IMR-90 (cell line): ENCODE data around the gene SLC23A2. TPM values are rescaled to one million over a fixed set of nuclear protein-coding genes. Genes with fewer than 3 reads are reported as not detected.

Experiments
- ATAC-seq: fragments of 200-7000 bp; cut with Tn5 transposase; 2 replicates; pipeline ENCODE4 v1.9.1; 2020; ENCODE audit warnings: low read depth, mild to moderate bottlenecking, moderate library complexity
- BruUV-seq: library from RNA; stranded (reverse); fragments of 400-500 nt; replicated peaks from 2 replicates; lab custom pipeline; 2021; lab: Mats Ljungman, UMichigan
- CTCF ChIA-PET: fragments of 300-600 bp; formaldehyde crosslinking; extraction: SDS; loops from one replicate; lab custom pipeline; 2021; ENCODE audit warnings: antibody characterized with exemption; lab: Yijun Ruan, JAX
- POLR2A ChIA-PET: fragments of 300-600 bp; sonication (Branson Sonifier 250); formaldehyde crosslinking; loops from one replicate; lab custom pipeline; 2022; ENCODE audit warnings: antibody characterized with exemption; ENCODE audit not compliant: unreplicated experiment; lab: Charles Lee
- DNase-seq: peaks from one replicate; pipeline ENCODE4 v3.0.0; 2013
- H2AFZ ChIP-seq: replicated peaks from 2 replicates; pipeline ENCODE3; 2013; ENCODE audit warnings: low read length, mild to moderate bottlenecking; ENCODE audit not compliant: poor library complexity
- H2AK5ac ChIP-seq: 2 replicates; pipeline ENCODE4 v1.6.1; 2013; ENCODE audit warnings: low read depth, low read length, inconsistent platforms
- H2AK9ac ChIP-seq: replicated peaks from 2 replicates; pipeline ENCODE3; 2013; ENCODE audit warnings: mild to moderate bottlenecking, low read depth, low read length, moderate library complexity; ENCODE audit not compliant: poor library complexity
- H2BK120ac ChIP-seq: 2 replicates; pipeline ENCODE4 v1.6.1; 2013; ENCODE audit warnings: low read depth, low read length, inconsistent platforms
- H2BK15ac ChIP-seq: 3 replicates; pipeline ENCODE4 v1.6.1; 2013; ENCODE audit warnings: low read depth, low read length, inconsistent platforms
- H2BK20ac ChIP-seq: 2 replicates; pipeline ENCODE4 v1.6.1; 2013; ENCODE audit warnings: low read depth, mild to moderate bottlenecking, inconsistent platforms, low read length, moderate library complexity
- H2BK5ac ChIP-seq: 2 replicates; pipeline ENCODE4 v1.6.1; 2013; ENCODE audit warnings: mild to moderate bottlenecking, low read depth, low read length, inconsistent platforms; ENCODE audit not compliant: poor library complexity, severe bottlenecking
- H3K14ac ChIP-seq: replicated peaks from 2 replicates; pipeline ENCODE4 v1.6.1; 2013; ENCODE audit warnings: low read depth, low read length, inconsistent platforms
- H3K18ac ChIP-seq: 2 replicates; pipeline ENCODE4 v1.6.1; 2013; ENCODE audit warnings: low read depth, low read length, control low read depth
- H3K23ac ChIP-seq: 2 replicates; pipeline ENCODE4 v1.6.1; 2013; ENCODE audit warnings: low read depth, low read length, inconsistent platforms
- H3K27ac ChIP-seq: 2 replicates; pipeline ENCODE4 v1.5.1; 2013; ENCODE audit warnings: mild to moderate bottlenecking, control low read depth, low read length; ENCODE audit not compliant: insufficient read depth
- H3K27me3 ChIP-seq: 2 replicates; pipeline ENCODE4 v1.6.1; 2013; ENCODE audit warnings: low read length; ENCODE audit not compliant: control insufficient read depth, insufficient read depth
- H3K36me3 ChIP-seq: 2 replicates; pipeline ENCODE4 v1.6.1; 2013; ENCODE audit warnings: low read length, mixed read lengths; ENCODE audit not compliant: control insufficient read depth, insufficient read depth
- H3K4ac ChIP-seq: 2 replicates; pipeline ENCODE4 v1.6.1; 2013; ENCODE audit warnings: low read depth, low read length, inconsistent platforms
- H3K4me1 ChIP-seq: 2 replicates; pipeline ENCODE4 v1.6.1; 2013; ENCODE audit warnings: low read length, mixed read lengths; ENCODE audit not compliant: control insufficient read depth, insufficient read depth
- H3K4me2 ChIP-seq: 2 replicates; pipeline ENCODE4 v1.6.1; 2013; ENCODE audit warnings: low read depth, mild to moderate bottlenecking, control low read depth, low read length, moderate library complexity
- H3K4me3 ChIP-seq: 2 replicates; pipeline ENCODE4 v1.5.1; 2013; ENCODE audit warnings: low read depth, mild to moderate bottlenecking, control low read depth, low read length, moderate library complexity; ENCODE audit not compliant: insufficient read depth
- H3K56ac ChIP-seq: 2 replicates; pipeline ENCODE4 v1.6.1; 2013; ENCODE audit warnings: low read length, inconsistent platforms; ENCODE audit not compliant: insufficient read depth; ENCODE audit errors: extremely low read depth
- H3K79me1 ChIP-seq, 2 experiments: 2 replicates each; pipeline ENCODE4 v1.6.1; 2013; ENCODE audit warnings: low read length in 2 of 2, inconsistent platforms in 1 of 2, low read depth in 1 of 2
- H3K9ac ChIP-seq: 2 replicates; pipeline ENCODE4 v1.6.1; 2013; ENCODE audit warnings: low read depth, low read length, control low read depth
- H3K9me1 ChIP-seq: 2 replicates; pipeline ENCODE4 v1.6.1; 2013; ENCODE audit warnings: low read length, inconsistent platforms; ENCODE audit not compliant: insufficient read depth
- H3K9me3 ChIP-seq: 2 replicates; pipeline ENCODE4 v1.6.1; 2013; ENCODE audit warnings: low read length; ENCODE audit not compliant: control insufficient read depth, insufficient read depth
- H4K20me1 ChIP-seq: 2 replicates; pipeline ENCODE4 v1.6.1; 2013; ENCODE audit warnings: low read length, inconsistent platforms; ENCODE audit not compliant: insufficient read depth
- H4K5ac ChIP-seq: 2 replicates; pipeline ENCODE4 v1.6.1; 2013; ENCODE audit warnings: mild to moderate bottlenecking, low read depth, low read length, control low read depth
- H4K8ac ChIP-seq, 2 experiments: 2 replicates each; pipeline ENCODE4 v1.6.1; 2013; ENCODE audit warnings: low read depth in 2 of 2, low read length in 2 of 2, control low read depth in 1 of 2, inconsistent platforms in 1 of 2
- H4K91ac ChIP-seq: 2 replicates; pipeline ENCODE4 v1.6.1; 2013; ENCODE audit warnings: low read depth, low read length, inconsistent platforms; ENCODE audit not compliant: insufficient read depth
- BHLHE40 ChIP-seq: fragments of 150-350 bp; IDR thresholded peaks from 2 replicates; pipeline ENCODE4 v1.6.1; 2016; ENCODE audit warnings: mild to moderate bottlenecking, low read depth, low read length
- CEBPB ChIP-seq: IDR thresholded peaks from 2 replicates; pipeline ENCODE4 v1.6.1; 2012; ENCODE audit warnings: low read depth, low read length, improper control_type of control experiment
- CHD1 ChIP-seq: IDR thresholded peaks from 2 replicates; pipeline ENCODE4 v1.6.1; 2012; ENCODE audit warnings: low read depth, low read length, improper control_type of control experiment
- CTCF ChIP-seq: conservative IDR thresholded peaks from 2 replicates; pipeline ENCODE4 v1.5.1; 2012; ENCODE audit warnings: mild to moderate bottlenecking, low read depth, low read length, improper control_type of control experiment
- ELK1 ChIP-seq: fragments of 150-350 bp; IDR thresholded peaks from 2 replicates; pipeline ENCODE4 v1.6.1; 2016; ENCODE audit warnings: low read depth, mild to moderate bottlenecking, low read length, moderate library complexity, borderline replicate concordance
- FOS ChIP-seq: fragments of 150-350 bp; IDR thresholded peaks from 2 replicates; pipeline ENCODE4 v1.6.1; 2016; ENCODE audit warnings: low read depth, low read length
- MAFK ChIP-seq: IDR thresholded peaks from 2 replicates; pipeline ENCODE4 v1.6.1; 2012; ENCODE audit warnings: low read depth, low read length, improper control_type of control experiment
- MAZ ChIP-seq: IDR thresholded peaks from 2 replicates; pipeline ENCODE4 v1.6.1; 2012; ENCODE audit warnings: low read depth, mild to moderate bottlenecking, low read length, improper control_type of control experiment, moderate library complexity, borderline replicate concordance
- MXI1 ChIP-seq: IDR thresholded peaks from 2 replicates; pipeline ENCODE4 v1.6.1; 2012; ENCODE audit warnings: low read depth, mild to moderate bottlenecking, low read length, moderate library complexity, borderline replicate concordance
- NFE2L2 ChIP-seq: fragments of 150-350 bp; IDR thresholded peaks from 2 replicates; pipeline ENCODE4 v1.6.1; 2016; ENCODE audit warnings: low read depth, mild to moderate bottlenecking, low read length
- POLR2A ChIP-seq: IDR thresholded peaks from 2 replicates; pipeline ENCODE4 v1.6.1; 2012; ENCODE audit warnings: mild to moderate bottlenecking, low read depth, low read length
- RAD21 ChIP-seq: IDR thresholded peaks from 2 replicates; pipeline ENCODE4 v1.6.1; 2012; ENCODE audit warnings: low read length, improper control_type of control experiment
- RCOR1 ChIP-seq: IDR thresholded peaks from 2 replicates; pipeline ENCODE4 v1.6.1; 2012; ENCODE audit warnings: mild to moderate bottlenecking, low read length, improper control_type of control experiment; ENCODE audit not compliant: insufficient replicate concordance
- RFX5 ChIP-seq: IDR thresholded peaks from 2 replicates; pipeline ENCODE4 v1.8.0; 2012; ENCODE audit warnings: low read depth, mild to moderate bottlenecking, low read length, moderate library complexity
- SMC3 ChIP-seq: fragments of 150-350 bp; IDR thresholded peaks from 2 replicates; pipeline ENCODE4 v1.6.1; 2016; ENCODE audit warnings: low read depth, mild to moderate bottlenecking, antibody characterized with exemption, low read length, moderate library complexity
- WGBS, 2 experiments: methylation state at CpG; one replicate each; pipeline versions ENCODE4 v1.1.5 to v1.1.7; 2013; ENCODE audit warnings: missing lambda C conversion rate in 2 of 2; ENCODE audit not compliant: insufficient read length in 1 of 2; ENCODE audit errors: extremely low coverage in 2 of 2; 5-methylcytosine and 5-hydroxymethylcytosine counted together
- dilution Hi-C: fragments of 300-500 bp; cut with HindIII; formaldehyde crosslinking; loops from one replicate; pipeline ENCODE4 v1.14.3; 2018; ENCODE audit warnings: low sequenced_read_pairs; ENCODE audit not compliant: unreplicated experiment
- in situ Hi-C: fragments of 300-500 bp; cut with MboI; formaldehyde crosslinking; loops from 3 replicates; pipeline ENCODE4 v1.14.3; 2019; ENCODE audit warnings: low sequenced_read_pairs, inconsistent platforms, mixed read lengths
- intact Hi-C: fragments of 100-400 bp; cut with micrococcal nuclease; formaldehyde crosslinking; loops from 2 replicates; pipeline ENCODE4 v1.10.0; 2022
- polyA plus RNA-seq, 3 experiments: library from polyadenylated mRNA; depleted of rRNA; stranded (reverse); fragments of >200 nt; gene quantifications; 2 replicates each; pipeline ENCODE4 v1.2.3, GENCODE V29; 2012; ENCODE audit warnings: low replicate concordance in 1 of 3
- total RNA-seq: library from RNA; depleted of rRNA; stranded (reverse); fragments of >200 nt; gene quantifications from 2 replicates; pipeline ENCODE4 v1.2.3, GENCODE V29; 2012
- TF ChIP-seq, protein P1 (sequence below): fragments of 150-350 bp; IDR thresholded peaks from 2 replicates; pipeline ENCODE4 v1.6.1; 2017; ENCODE audit warnings: mild to moderate bottlenecking, antibody characterized with exemption, low read length, low read depth

Gene SLC23A2
- total and polyA plus RNA-seq, 2 of the 4 experiments (the other 2 are of a cell fraction): 10.2 to 14.4 TPM

- H3K36me3 ChIP-seq: peaks cover 7% of the 10 kb centered on the region; the same call in 1 of the 2 replicates
- ATAC-seq (no peak), DNase-seq (no peak)
- H4K91ac ChIP-seq: no peak overlapping the region
- dilution Hi-C loops: no loop called here
- peaks cover 11% of the 10 kb centered on the region for H3K9me1 ChIP-seq
- no peak overlapping the region for H3K18ac ChIP-seq
- H3K9ac ChIP-seq: no peak overlapping the region
- H3K23ac ChIP-seq: no peak overlapping the region
- ChIA-PET POLR2A (no interaction called here), CTCF (no interaction called here)
- H2BK5ac ChIP-seq: no peak overlapping the region
- no peaks in the 10 kb centered on the region for H3K9me3 ChIP-seq
- H4K5ac ChIP-seq: no peak overlapping the region
- intact Hi-C loops: no loop called here
- no peak overlapping the region for H3K4me2 ChIP-seq
- H3K27me3 ChIP-seq: no peaks in the 10 kb centered on the region
- no peak overlapping the region for H2AK9ac ChIP-seq
- BruUV-seq: no TSS peak
- peaks cover 0 to 11% of the 10 kb centered on the region in 2 experiments; a peak in 1 of 4 replicates for H3K79me1 ChIP-seq
- no peak overlapping the region for H2AK5ac ChIP-seq
- in situ Hi-C loops: no loop called here
- H4K8ac ChIP-seq: no peak overlapping the region
- H2BK15ac ChIP-seq: no peak overlapping the region
- no peak overlapping the region for H2BK20ac ChIP-seq
- peaks cover 6% of the 10 kb centered on the region; the same call in 1 of the 2 replicates for H3K4me1 ChIP-seq
- no peak overlapping the region for H3K56ac ChIP-seq
- H3K4ac ChIP-seq: no peak overlapping the region
- WGBS, 2 experiments: no CpG with 5 or more reads among the region's 4 CpGs
- H2AFZ ChIP-seq: no peak overlapping the region
- no peaks in the 10 kb centered on the region for H4K20me1 ChIP-seq
- no peak overlapping the region for H3K27ac ChIP-seq
- no peak overlapping the region for H3K4me3 ChIP-seq
- H2BK120ac ChIP-seq: no peak overlapping the region
- TF ChIP-seq, protein P1, sequence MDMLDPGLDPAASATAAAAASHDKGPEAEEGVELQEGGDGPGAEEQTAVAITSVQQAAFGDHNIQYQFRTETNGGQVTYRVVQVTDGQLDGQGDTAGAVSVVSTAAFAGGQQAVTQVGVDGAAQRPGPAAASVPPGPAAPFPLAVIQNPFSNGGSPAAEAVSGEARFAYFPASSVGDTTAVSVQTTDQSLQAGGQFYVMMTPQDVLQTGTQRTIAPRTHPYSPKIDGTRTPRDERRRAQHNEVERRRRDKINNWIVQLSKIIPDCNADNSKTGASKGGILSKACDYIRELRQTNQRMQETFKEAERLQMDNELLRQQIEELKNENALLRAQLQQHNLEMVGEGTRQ: no peak
- TF ChIP-seq POLR2A (no peak), SMC3 (no peak), MAFK (no peak), MAZ (no peak), FOS (no peak), ELK1 (no peak), CEBPB (no peak), CHD1 (no peak), CTCF (no peak), MXI1 (no peak), NFE2L2 (no peak), BHLHE40 (no peak), RAD21 (no peak), RCOR1 (no peak), RFX5 (no peak)
- H3K14ac ChIP-seq: no peak overlapping the region
Observed at GRCh38 chr20:4811257-4811656, 190.1 kb downstream of the SLC23A2 start.
